ENCODE results near the gene PHACTR4. TPM values are rescaled to one million over a fixed set of nuclear protein-coding genes. Genes with fewer than 3 reads are reported as not detected.
A peak's percentile ranks its signal among the peaks of the same experiment; 100 is the strongest.

Gene PHACTR4
- total and polyA plus RNA-seq, 2 of the 4 experiments (the other 2 are of a cell fraction), result 7.5 to 15.0 TPM

DNA sequence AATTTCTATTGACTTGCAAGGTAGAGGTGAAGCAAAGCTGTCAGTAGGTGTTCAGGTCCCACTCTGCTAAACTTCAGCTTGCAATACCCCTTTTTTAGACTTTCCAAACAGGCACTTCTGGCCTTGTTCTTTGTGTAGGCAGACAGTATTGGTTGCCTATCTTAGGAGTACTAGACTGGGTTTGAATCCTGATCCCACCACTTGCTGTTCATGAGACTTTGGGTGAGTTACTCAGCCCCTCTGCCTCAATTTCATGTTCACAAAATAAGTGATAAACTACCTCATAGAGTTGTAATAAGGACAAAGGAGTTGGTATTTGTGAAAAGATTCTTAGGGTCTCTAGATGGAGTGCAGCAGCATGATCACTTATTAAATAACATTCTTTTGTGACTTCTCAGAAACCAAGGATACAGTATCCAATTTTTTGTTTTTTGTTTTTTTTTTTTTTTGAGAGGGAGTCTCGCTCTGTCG lies 141.5 kb downstream of the PHACTR4 start:
- Histone ChIP-seq H2BK15ac (ENCODE audit: low read depth, low read length) (no peak overlapping the region), H2BK20ac (ENCODE audit: low read depth, low read length) (no peak overlapping the region), H3K4me2 (ENCODE audit: low read depth, low read length) (peak overlapping the region; percentile 7; the same call in 1 of the 2 replicates), H2BK5ac (ENCODE audit: low read depth, low read length, poor library complexity, severe bottlenecking) (peak overlapping the region; percentile 79), H2AK5ac (ENCODE audit: low read depth, low read length) (no peak overlapping the region), H4K91ac (ENCODE audit: insufficient read depth, low read depth, low read length) (no peak overlapping the region), H3K9me1 (ENCODE audit: insufficient read depth, low read length) (peaks cover 14% of the 10 kb centered on the region), H4K5ac (ENCODE audit: low read depth, low read length) (no peak overlapping the region), H3K79me1 (ENCODE audit: low read depth in 1 of 2, low read length in 2 of 2) (peaks cover 17 to 34% of the 10 kb centered on the region in 2 experiments), H2AFZ (replicated peaks; ENCODE audit: low read length, poor library complexity) (no peak overlapping the region), H3K4me3 (ENCODE audit: insufficient read depth, low read depth, low read length) (no peak overlapping the region), H2AK9ac (replicated peaks; ENCODE audit: low read depth, low read length, poor library complexity) (no peak overlapping the region), H3K9ac (ENCODE audit: low read depth, low read length) (no peak overlapping the region; the same call in 1 of the 2 replicates), H3K4me1 (ENCODE audit: control insufficient read depth, insufficient read depth, low read length) (peaks cover 13% of the 10 kb centered on the region), H4K8ac (ENCODE audit: low read depth in 2 of 2, low read length in 2 of 2) (peak overlapping the region in 1 of 2 experiments; percentile 62; a peak in 2 of 4 replicates), H3K23ac (ENCODE audit: low read depth, low read length) (0 out of 2 replicates have a peak overlapping the region, but pooled peaks have one; percentile 50), H3K56ac (ENCODE audit: extremely low read depth, insufficient read depth, low read length) (no peak overlapping the region), H3K4ac (ENCODE audit: low read depth, low read length) (no peak overlapping the region), H3K27me3 (ENCODE audit: control insufficient read depth, insufficient read depth, low read length) (no peaks in the 10 kb centered on the region), H2BK120ac (ENCODE audit: low read depth, low read length) (no peak overlapping the region), H3K18ac (ENCODE audit: low read depth, low read length) (no peak overlapping the region), H4K20me1 (ENCODE audit: insufficient read depth, low read length) (peaks cover 95% of the 10 kb centered on the region), H3K14ac (replicated peaks; ENCODE audit: low read depth, low read length) (peak overlapping the region; percentile 76), H3K27ac (ENCODE audit: insufficient read depth, low read length) (no peak overlapping the region), H3K9me3 (ENCODE audit: control insufficient read depth, insufficient read depth, low read length) (no peaks in the 10 kb centered on the region), H3K36me3 (ENCODE audit: control insufficient read depth, insufficient read depth, low read length) (peaks cover 50% of the 10 kb centered on the region)
- in situ Hi-C loops (cut with MboI; ENCODE audit: low sequenced_read_pairs) (no loop called here), intact Hi-C loops (cut with micrococcal nuclease) (no loop called here), dilution Hi-C loops (cut with HindIII; ENCODE audit: low sequenced_read_pairs, unreplicated experiment) (no loop called here)
- no peak for ATAC-seq (ENCODE audit: low read depth)
- CTCF ChIA-PET, result no interaction called here
- DNase-seq, result peak; percentile 45
- WGBS, 2 experiments (ENCODE audit: extremely low coverage in 2 of 2, insufficient read length in 1 of 2), result no CpG with 5 or more reads among the region's 2 CpGs
- no TSS peak for BruUV-seq (replicated peaks)
- POLR2A ChIA-PET (ENCODE audit: unreplicated experiment), result interaction anchor here (0.6 kb wide), 1 partner anchor 444 kb away, joined by 5 read pairs; no protein-coding TSS in a partner anchor
- TF ChIP-seq RFX5 (IDR thresholded peaks at IDR 0.05; ENCODE audit: low read depth, low read length), result no peak
- TF ChIP-seq MAFK (IDR thresholded peaks at IDR 0.05; ENCODE audit: low read depth, low read length), result no peak
- no peak for TF ChIP-seq CHD1 (IDR thresholded peaks at IDR 0.05; ENCODE audit: low read depth, low read length)
- peak; percentile 10; the same call in 1 of the 2 replicates for TF ChIP-seq POLR2A (IDR thresholded peaks at IDR 0.05; ENCODE audit: low read depth, low read length)
- no peak for TF ChIP-seq FOS (IDR thresholded peaks at IDR 0.05; ENCODE audit: low read depth, low read length)
- TF ChIP-seq, protein P1, sequence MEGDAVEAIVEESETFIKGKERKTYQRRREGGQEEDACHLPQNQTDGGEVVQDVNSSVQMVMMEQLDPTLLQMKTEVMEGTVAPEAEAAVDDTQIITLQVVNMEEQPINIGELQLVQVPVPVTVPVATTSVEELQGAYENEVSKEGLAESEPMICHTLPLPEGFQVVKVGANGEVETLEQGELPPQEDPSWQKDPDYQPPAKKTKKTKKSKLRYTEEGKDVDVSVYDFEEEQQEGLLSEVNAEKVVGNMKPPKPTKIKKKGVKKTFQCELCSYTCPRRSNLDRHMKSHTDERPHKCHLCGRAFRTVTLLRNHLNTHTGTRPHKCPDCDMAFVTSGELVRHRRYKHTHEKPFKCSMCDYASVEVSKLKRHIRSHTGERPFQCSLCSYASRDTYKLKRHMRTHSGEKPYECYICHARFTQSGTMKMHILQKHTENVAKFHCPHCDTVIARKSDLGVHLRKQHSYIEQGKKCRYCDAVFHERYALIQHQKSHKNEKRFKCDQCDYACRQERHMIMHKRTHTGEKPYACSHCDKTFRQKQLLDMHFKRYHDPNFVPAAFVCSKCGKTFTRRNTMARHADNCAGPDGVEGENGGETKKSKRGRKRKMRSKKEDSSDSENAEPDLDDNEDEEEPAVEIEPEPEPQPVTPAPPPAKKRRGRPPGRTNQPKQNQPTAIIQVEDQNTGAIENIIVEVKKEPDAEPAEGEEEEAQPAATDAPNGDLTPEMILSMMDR (conservative IDR thresholded peaks at IDR 0.05; ENCODE audit: low read depth, low read length), result no peak
- no peak for TF ChIP-seq BHLHE40 (IDR thresholded peaks at IDR 0.05; ENCODE audit: low read depth, low read length)
